Osteocyte (in vitro differentiated cells): Measurements from ENCODE around the gene AHNAK. TPM values are rescaled to one million over a fixed set of nuclear protein-coding genes. Genes with fewer than 3 reads are reported as not detected.

Source experiments
- DNase-seq: peaks from one replicate; pipeline ENCODE4 v3.0.0; 2021; ENCODE audit warnings: mixed read lengths; ENCODE audit not compliant: unreplicated experiment; ENCODE audit errors: extremely low spot score
- H3K27ac Mint-ChIP-seq: one replicate; pipeline ENCODE4 v1.8.0; 2021; ENCODE audit warnings: mild to moderate bottlenecking, mixed read lengths; ENCODE audit not compliant: unreplicated experiment
- H3K27me3 Mint-ChIP-seq: one replicate; pipeline ENCODE4 v1.8.0; 2021; ENCODE audit warnings: mixed read lengths; ENCODE audit not compliant: unreplicated experiment
- H3K36me3 Mint-ChIP-seq: one replicate; pipeline ENCODE4 v1.8.0; 2021; ENCODE audit warnings: mixed read lengths; ENCODE audit not compliant: unreplicated experiment
- H3K4me1 Mint-ChIP-seq: one replicate; pipeline ENCODE4 v1.8.0; 2021; ENCODE audit warnings: mixed read lengths; ENCODE audit not compliant: unreplicated experiment
- H3K4me3 Mint-ChIP-seq: one replicate; pipeline ENCODE4 v1.8.0; 2021; ENCODE audit warnings: mild to moderate bottlenecking, moderate library complexity, mixed read lengths; ENCODE audit not compliant: unreplicated experiment
- H3K9me3 Mint-ChIP-seq: one replicate; pipeline ENCODE4 v1.8.0; 2021; ENCODE audit warnings: mixed read lengths; ENCODE audit not compliant: unreplicated experiment
- total RNA-seq: library from RNA; stranded (reverse); gene quantifications from 2 replicates; pipeline ENCODE4 v1.2.1, GENCODE V29; 2021
- TF ChIP-seq, protein P1 (sequence below): fragments of 200-600 bp; sonication (generic); IDR thresholded peaks from 2 replicates; pipeline ENCODE4 v1.5.0; 2021; ENCODE audit warnings: antibody characterized with exemption, mild to moderate bottlenecking, moderate library complexity

AHNAK gene
- total RNA-seq, 1 donor from 2014 or later = 462 TPM

DNA sequence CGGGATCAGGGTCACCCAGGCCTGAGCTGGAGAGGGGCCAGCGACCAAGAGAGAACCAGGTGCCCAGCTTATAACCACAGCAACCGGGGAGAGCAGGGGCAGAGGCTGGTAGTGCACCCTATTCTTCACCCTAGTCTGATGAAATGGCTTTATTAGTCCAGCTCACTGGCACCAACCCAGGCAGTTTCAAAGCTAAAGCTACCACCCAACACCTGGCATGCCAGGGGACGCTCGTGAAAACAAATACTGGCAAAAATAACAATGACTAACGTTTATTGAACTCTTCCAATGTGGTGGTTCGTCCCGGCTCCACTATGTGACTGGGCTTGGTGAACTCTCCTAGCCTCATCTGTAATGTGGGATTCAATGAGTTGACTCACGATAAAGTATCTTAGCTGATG, 97.2 kb downstream of the AHNAK start:
- H3K27me3 Mint-ChIP-seq = no peaks in the 10 kb centered on the region
- H3K36me3 Mint-ChIP-seq = peaks cover 2% of the 10 kb centered on the region
- no peak overlapping the region for H3K4me3 Mint-ChIP-seq
- TF ChIP-seq, protein P1, sequence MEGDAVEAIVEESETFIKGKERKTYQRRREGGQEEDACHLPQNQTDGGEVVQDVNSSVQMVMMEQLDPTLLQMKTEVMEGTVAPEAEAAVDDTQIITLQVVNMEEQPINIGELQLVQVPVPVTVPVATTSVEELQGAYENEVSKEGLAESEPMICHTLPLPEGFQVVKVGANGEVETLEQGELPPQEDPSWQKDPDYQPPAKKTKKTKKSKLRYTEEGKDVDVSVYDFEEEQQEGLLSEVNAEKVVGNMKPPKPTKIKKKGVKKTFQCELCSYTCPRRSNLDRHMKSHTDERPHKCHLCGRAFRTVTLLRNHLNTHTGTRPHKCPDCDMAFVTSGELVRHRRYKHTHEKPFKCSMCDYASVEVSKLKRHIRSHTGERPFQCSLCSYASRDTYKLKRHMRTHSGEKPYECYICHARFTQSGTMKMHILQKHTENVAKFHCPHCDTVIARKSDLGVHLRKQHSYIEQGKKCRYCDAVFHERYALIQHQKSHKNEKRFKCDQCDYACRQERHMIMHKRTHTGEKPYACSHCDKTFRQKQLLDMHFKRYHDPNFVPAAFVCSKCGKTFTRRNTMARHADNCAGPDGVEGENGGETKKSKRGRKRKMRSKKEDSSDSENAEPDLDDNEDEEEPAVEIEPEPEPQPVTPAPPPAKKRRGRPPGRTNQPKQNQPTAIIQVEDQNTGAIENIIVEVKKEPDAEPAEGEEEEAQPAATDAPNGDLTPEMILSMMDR = no peak
- no peaks in the 10 kb centered on the region for H3K9me3 Mint-ChIP-seq
- no peak for DNase-seq
- peaks cover 14% of the 10 kb centered on the region for H3K4me1 Mint-ChIP-seq
- H3K27ac Mint-ChIP-seq = no peak overlapping the region

DNA sequence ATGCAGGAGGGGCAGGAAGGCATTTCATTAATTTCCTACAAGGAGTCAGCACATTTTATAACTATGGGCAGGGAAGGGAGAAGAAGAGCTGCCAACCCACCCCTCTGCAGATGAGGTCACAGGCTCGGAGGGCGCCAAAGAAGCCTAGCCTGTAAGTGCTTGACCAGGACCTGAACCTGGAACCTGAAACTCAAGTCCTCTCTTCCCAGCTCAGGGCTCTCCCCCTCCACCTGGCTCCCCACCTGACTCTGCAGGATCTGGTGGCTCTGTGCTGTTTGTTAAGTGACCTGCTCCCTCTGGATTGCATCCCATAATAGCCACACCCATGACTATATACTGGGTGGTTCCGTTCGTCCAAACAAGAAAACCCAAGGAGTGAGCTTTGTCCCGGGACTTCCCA, 100.5 kb downstream of the AHNAK start:
- Mint-ChIP-seq H3K27ac (no peak overlapping the region), H3K4me3 (no peak overlapping the region)
- TF ChIP-seq, protein P1 = no peak

DNA sequence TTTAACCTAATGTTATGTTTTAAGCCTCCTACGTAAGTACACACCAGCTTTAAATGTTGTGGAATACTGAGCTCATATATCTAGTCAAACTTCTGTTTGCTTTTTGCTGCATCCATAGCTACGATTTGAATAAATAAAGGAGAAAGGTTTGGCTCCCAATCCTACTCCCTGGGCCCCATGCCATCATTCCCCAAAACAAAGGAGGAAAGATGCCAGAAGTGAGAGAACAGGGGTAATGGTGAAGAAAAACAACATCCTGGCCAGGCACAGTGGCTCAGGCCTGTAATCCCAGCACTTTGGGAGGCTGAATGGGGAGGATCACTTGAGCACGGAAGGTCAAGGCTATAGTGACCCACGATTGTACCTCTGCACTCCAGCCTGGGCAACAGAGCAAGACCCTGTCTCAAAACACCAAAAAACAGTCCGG, 101.3 kb downstream of the AHNAK start:
- Mint-ChIP-seq H3K9me3 (no peaks in the 10 kb centered on the region), H3K27ac (peak overlapping the region; percentile 48), H3K4me3 (no peak overlapping the region), H3K36me3 (peaks cover 2% of the 10 kb centered on the region), H3K27me3 (no peaks in the 10 kb centered on the region), H3K4me1 (peaks cover 27% of the 10 kb centered on the region)
- TF ChIP-seq, protein P1 = no peak
- no peak for DNase-seq

More for the DNA sequence above, 100.5 kb downstream of the AHNAK start:
- Mint-ChIP-seq H3K36me3 (peaks cover 2% of the 10 kb centered on the region), H3K27me3 (no peaks in the 10 kb centered on the region), H3K9me3 (no peaks in the 10 kb centered on the region), H3K4me1 (peaks cover 23% of the 10 kb centered on the region)
- no peak for DNase-seq

- Mint-ChIP-seq H3K27ac (peak overlapping the region; percentile 48), H3K9me3 (no peaks in the 10 kb centered on the region)
- TF ChIP-seq, protein P1 = no peak
Observed at GRCh38 chr11:62444835-62445234, 101.8 kb downstream of the AHNAK start.

GRCh38 chr11:62444236-62444833, 102.3 kb downstream of the AHNAK start:
- H3K9me3 Mint-ChIP-seq = no peaks in the 10 kb centered on the region
- H3K36me3 Mint-ChIP-seq = peaks cover 2% of the 10 kb centered on the region
- peak overlapping the region; percentile 38 for H3K27ac Mint-ChIP-seq
- H3K4me3 Mint-ChIP-seq = no peak overlapping the region
- H3K27me3 Mint-ChIP-seq = no peaks in the 10 kb centered on the region
- no peak for DNase-seq
- H3K4me1 Mint-ChIP-seq = peaks cover 34% of the 10 kb centered on the region
- TF ChIP-seq, protein P1 = no peak

More at GRCh38 chr11:62444835-62445234, 101.8 kb downstream of the AHNAK start:
- Mint-ChIP-seq H3K4me1 (peaks cover 32% of the 10 kb centered on the region), H3K36me3 (peaks cover 2% of the 10 kb centered on the region), H3K27me3 (no peaks in the 10 kb centered on the region), H3K4me3 (no peak overlapping the region)
- DNase-seq = no peak
